Measurements from ENCODE around the gene CDK19. TPM values are rescaled to one million over a fixed set of nuclear protein-coding genes. Genes with fewer than 3 reads are reported as not detected.

The CDK19 gene
- total and polyA plus RNA-seq, 2 of the 4 experiments (the other 2 are of a cell fraction), result 6.0 to 6.8 TPM

GRCh38 chr6:110566346-110567125 lies 248.7 kb downstream of the CDK19 start (continued):
- TF ChIP-seq, protein P1, sequence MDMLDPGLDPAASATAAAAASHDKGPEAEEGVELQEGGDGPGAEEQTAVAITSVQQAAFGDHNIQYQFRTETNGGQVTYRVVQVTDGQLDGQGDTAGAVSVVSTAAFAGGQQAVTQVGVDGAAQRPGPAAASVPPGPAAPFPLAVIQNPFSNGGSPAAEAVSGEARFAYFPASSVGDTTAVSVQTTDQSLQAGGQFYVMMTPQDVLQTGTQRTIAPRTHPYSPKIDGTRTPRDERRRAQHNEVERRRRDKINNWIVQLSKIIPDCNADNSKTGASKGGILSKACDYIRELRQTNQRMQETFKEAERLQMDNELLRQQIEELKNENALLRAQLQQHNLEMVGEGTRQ (IDR thresholded peaks at IDR 0.05; ENCODE audit: low read depth, low read length), result no peak

DNA sequence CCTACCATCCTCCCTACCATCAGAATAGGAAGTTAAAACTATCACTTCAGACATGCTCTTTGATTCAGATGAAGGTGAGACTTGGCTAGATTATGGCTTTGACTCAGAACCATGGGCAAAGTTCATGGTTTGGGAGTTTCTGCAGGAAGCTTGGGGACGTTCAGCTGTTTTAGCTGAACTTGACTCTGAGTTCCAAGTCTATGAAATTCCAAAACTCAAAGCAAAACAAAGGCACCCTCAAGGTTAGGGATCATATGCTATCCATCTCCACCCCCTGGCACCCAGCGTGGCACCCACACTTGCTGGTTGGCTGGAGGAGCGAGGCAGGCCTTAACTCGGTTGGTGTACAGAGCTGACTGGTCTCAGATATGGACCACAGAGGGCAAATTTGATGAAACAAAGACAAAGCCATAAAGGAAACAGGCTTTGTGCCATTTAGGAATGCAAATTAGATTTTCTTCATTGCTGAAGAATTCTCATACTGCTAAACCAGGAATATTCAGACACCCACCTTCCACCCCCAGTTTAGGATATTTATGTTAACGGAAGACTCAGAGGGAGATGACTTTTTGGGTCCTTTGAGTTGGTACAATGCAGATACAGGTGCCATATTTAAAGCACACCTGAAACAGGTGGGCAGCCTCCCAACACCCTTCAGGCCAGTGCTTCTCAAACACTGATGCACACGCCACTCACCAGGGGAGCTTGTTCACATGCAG lies 250.4 kb downstream of the CDK19 start:
- Histone ChIP-seq H2BK120ac (ENCODE audit: low read depth, low read length) (no peak overlapping the region), H2AK9ac (replicated peaks; ENCODE audit: low read depth, low read length, poor library complexity) (no peak overlapping the region), H3K4me3 (ENCODE audit: insufficient read depth, low read depth, low read length) (no peak overlapping the region), H3K79me1 (ENCODE audit: low read depth in 1 of 2, low read length in 2 of 2) (no peaks in the 10 kb centered on the region), H3K9ac (ENCODE audit: low read depth, low read length) (no peak overlapping the region), H2BK5ac (ENCODE audit: low read depth, low read length, poor library complexity, severe bottlenecking) (no peak overlapping the region), H3K14ac (replicated peaks; ENCODE audit: low read depth, low read length) (no peak overlapping the region), H3K9me3 (ENCODE audit: control insufficient read depth, insufficient read depth, low read length) (no peaks in the 10 kb centered on the region; the same call in 1 of the 2 replicates), H3K9me1 (ENCODE audit: insufficient read depth, low read length) (no peaks in the 10 kb centered on the region; the same call in 1 of the 2 replicates), H3K56ac (ENCODE audit: extremely low read depth, insufficient read depth, low read length) (no peak overlapping the region), H3K27me3 (ENCODE audit: control insufficient read depth, insufficient read depth, low read length) (no peaks in the 10 kb centered on the region; the same call in 1 of the 2 replicates), H4K20me1 (ENCODE audit: insufficient read depth, low read length) (no peaks in the 10 kb centered on the region), H2BK15ac (ENCODE audit: low read depth, low read length) (no peak overlapping the region), H3K4me1 (ENCODE audit: control insufficient read depth, insufficient read depth, low read length) (peaks cover 6% of the 10 kb centered on the region; the same call in 1 of the 2 replicates), H3K23ac (ENCODE audit: low read depth, low read length) (no peak overlapping the region), H3K27ac (ENCODE audit: insufficient read depth, low read length) (no peak overlapping the region), H2BK20ac (ENCODE audit: low read depth, low read length) (no peak overlapping the region), H2AK5ac (ENCODE audit: low read depth, low read length) (no peak overlapping the region), H3K4ac (ENCODE audit: low read depth, low read length) (no peak overlapping the region), H4K91ac (ENCODE audit: insufficient read depth, low read depth, low read length) (no peak overlapping the region), H3K36me3 (ENCODE audit: control insufficient read depth, insufficient read depth, low read length) (no peaks in the 10 kb centered on the region), H3K18ac (ENCODE audit: low read depth, low read length) (no peak overlapping the region), H2AFZ (replicated peaks; ENCODE audit: low read length, poor library complexity) (no peak overlapping the region), H4K5ac (ENCODE audit: low read depth, low read length) (no peak overlapping the region), H3K4me2 (ENCODE audit: low read depth, low read length) (no peak overlapping the region), H4K8ac (ENCODE audit: low read depth in 2 of 2, low read length in 2 of 2) (no peak overlapping the region)
- no CpG with 5 or more reads among the region's 6 CpGs for WGBS, 2 experiments (ENCODE audit: extremely low coverage in 2 of 2, insufficient read length in 1 of 2)
- dilution Hi-C loops (cut with HindIII; ENCODE audit: low sequenced_read_pairs, unreplicated experiment), result no loop called here
- ChIA-PET CTCF (interaction anchor here (0.6 kb wide), 1 partner anchor 38 kb away, joined by 4 read pairs; no protein-coding TSS in a partner anchor), POLR2A (ENCODE audit: unreplicated experiment) (no interaction called here)
- no peak for ATAC-seq (ENCODE audit: low read depth)
- intact Hi-C loops (cut with micrococcal nuclease), result no loop called here
- in situ Hi-C loops (cut with MboI; ENCODE audit: low sequenced_read_pairs), result no loop called here
- DNase-seq, result no peak
- no TSS peak for BruUV-seq (replicated peaks)
- no peak for TF ChIP-seq BHLHE40 (IDR thresholded peaks at IDR 0.05; ENCODE audit: low read depth, low read length)
- no peak for TF ChIP-seq NFE2L2 (IDR thresholded peaks at IDR 0.05; ENCODE audit: low read depth, low read length)
- no peak for TF ChIP-seq MAZ (IDR thresholded peaks at IDR 0.05; ENCODE audit: borderline replicate concordance, low read depth, low read length)
- TF ChIP-seq, protein P1 (IDR thresholded peaks at IDR 0.05; ENCODE audit: low read depth, low read length), result no peak
- TF ChIP-seq MXI1 (IDR thresholded peaks at IDR 0.05; ENCODE audit: borderline replicate concordance, low read depth, low read length), result no peak
- TF ChIP-seq, protein P2, sequence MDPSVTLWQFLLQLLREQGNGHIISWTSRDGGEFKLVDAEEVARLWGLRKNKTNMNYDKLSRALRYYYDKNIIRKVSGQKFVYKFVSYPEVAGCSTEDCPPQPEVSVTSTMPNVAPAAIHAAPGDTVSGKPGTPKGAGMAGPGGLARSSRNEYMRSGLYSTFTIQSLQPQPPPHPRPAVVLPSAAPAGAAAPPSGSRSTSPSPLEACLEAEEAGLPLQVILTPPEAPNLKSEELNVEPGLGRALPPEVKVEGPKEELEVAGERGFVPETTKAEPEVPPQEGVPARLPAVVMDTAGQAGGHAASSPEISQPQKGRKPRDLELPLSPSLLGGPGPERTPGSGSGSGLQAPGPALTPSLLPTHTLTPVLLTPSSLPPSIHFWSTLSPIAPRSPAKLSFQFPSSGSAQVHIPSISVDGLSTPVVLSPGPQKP (IDR thresholded peaks at IDR 0.05; ENCODE audit: borderline replicate concordance, low read depth, low read length), result no peak
- no peak for TF ChIP-seq RCOR1 (IDR thresholded peaks at IDR 0.05; ENCODE audit: insufficient replicate concordance, low read length)
- no peak for TF ChIP-seq MAFK (IDR thresholded peaks at IDR 0.05; ENCODE audit: low read depth, low read length)
- no peak for TF ChIP-seq RAD21 (IDR thresholded peaks at IDR 0.05; ENCODE audit: low read length)
- no peak for TF ChIP-seq SMC3 (IDR thresholded peaks at IDR 0.05; ENCODE audit: low read depth, low read length)
- TF ChIP-seq CHD1 (IDR thresholded peaks at IDR 0.05; ENCODE audit: low read depth, low read length), result no peak
- no peak for TF ChIP-seq FOS (IDR thresholded peaks at IDR 0.05; ENCODE audit: low read depth, low read length)

All from IMR-90 (cell line).